Liver (tissue), 9 donors: ENCODE results near the gene ARVCF. TPM values are rescaled to one million over a fixed set of nuclear protein-coding genes. Genes with fewer than 3 reads are reported as not detected.
A peak's percentile ranks its signal among the peaks of the same experiment; 100 is the strongest.

Source experiments
- DNase-seq: peaks from one replicate; pipeline ENCODE4 v3.0.0-alpha.2; 2017; ENCODE audit warnings: low spot score
- H3K27ac ChIP-seq, 2 donors: one replicate each; pipeline ENCODE4 v1.7.0; 2013; ENCODE audit warnings: inconsistent platforms in 2 of 2, low read length in 2 of 2, control low read depth in 1 of 2, low read depth in 1 of 2, mild to moderate bottlenecking in 1 of 2
- H3K27me3 ChIP-seq, 4 donors: one replicate each; pipeline versions ENCODE4 v1.6.1 to v1.7.0; 2013; ENCODE audit warnings: low read length in 3 of 4, inconsistent platforms in 1 of 4, mild to moderate bottlenecking in 1 of 4, moderate library complexity in 1 of 4; ENCODE audit not compliant: control insufficient read depth in 4 of 4, insufficient read depth in 4 of 4
- H3K36me3 ChIP-seq, 4 donors: one replicate each; pipeline versions ENCODE4 v1.6.1 to v1.7.0; 2013; ENCODE audit warnings: low read length in 3 of 4, mild to moderate bottlenecking in 3 of 4, low read depth in 1 of 4, moderate library complexity in 1 of 4; ENCODE audit not compliant: control insufficient read depth in 4 of 4, insufficient read depth in 3 of 4
- H3K4me1 ChIP-seq, 4 donors: one replicate each; pipeline versions ENCODE4 v1.6.1 to v1.7.0; 2013; ENCODE audit warnings: low read length in 3 of 4, mild to moderate bottlenecking in 3 of 4, moderate library complexity in 1 of 4; ENCODE audit not compliant: control insufficient read depth in 4 of 4, insufficient read depth in 4 of 4
- H3K4me3 ChIP-seq, 3 donors: one replicate each; pipeline versions ENCODE4 v1.6.1 to v1.7.0; 2013; ENCODE audit warnings: low read length in 3 of 3, control low read depth in 1 of 3, low read depth in 1 of 3, mild to moderate bottlenecking in 1 of 3
- H3K9ac ChIP-seq, 2 donors: one replicate each; pipeline ENCODE4 v1.7.0; 2013; ENCODE audit warnings: low read length in 2 of 2, mild to moderate bottlenecking in 2 of 2, moderate library complexity in 2 of 2, control low read depth in 1 of 2, low read depth in 1 of 2
- H3K9me3 ChIP-seq, 4 donors: one replicate each; pipeline versions ENCODE4 v1.6.1 to v1.7.0; 2013; ENCODE audit warnings: low read length in 3 of 4; ENCODE audit not compliant: control insufficient read depth in 4 of 4
- EGR1 ChIP-seq, 2 donors: IDR thresholded peaks; 2 replicates each; pipeline ENCODE4 v1.6.1; 2016 to 2018; ENCODE audit warnings: antibody characterized with exemption in 2 of 2, low read depth in 2 of 2
- FOXA1 ChIP-seq: IDR thresholded peaks from 2 replicates; pipeline ENCODE4 v1.6.1; 2016; ENCODE audit warnings: antibody characterized with exemption
- FOXA2 ChIP-seq: IDR thresholded peaks from 2 replicates; pipeline ENCODE4 v1.6.1; 2016; ENCODE audit warnings: antibody characterized with exemption
- GABPA ChIP-seq, 2 donors: IDR thresholded peaks in 1 of 2; conservative IDR thresholded peaks in 1 of 2; 2 replicates each; pipeline ENCODE4 v1.6.1; 2016; ENCODE audit warnings: antibody characterized with exemption in 2 of 2, mild to moderate bottlenecking in 1 of 2, moderate library complexity in 1 of 2
- HNF4A ChIP-seq, 2 donors: conservative IDR thresholded peaks; 2 replicates each; pipeline ENCODE4 v1.6.1; 2016; ENCODE audit warnings: antibody characterized with exemption in 2 of 2, mild to moderate bottlenecking in 2 of 2
- HNF4G ChIP-seq: IDR thresholded peaks from 2 replicates; pipeline ENCODE4 v1.6.1; 2016; ENCODE audit warnings: antibody characterized with exemption
- JUND ChIP-seq, 2 donors: IDR thresholded peaks; 2 replicates each; pipeline ENCODE4 v1.6.1; 2016; ENCODE audit warnings: antibody characterized with exemption in 2 of 2
- NR2F2 ChIP-seq: IDR thresholded peaks from 2 replicates; pipeline ENCODE4 v1.6.1; 2016; ENCODE audit warnings: antibody characterized with exemption
- RAD21 ChIP-seq, 2 donors: IDR thresholded peaks; 2 replicates each; pipeline ENCODE4 v1.6.1; 2016; ENCODE audit warnings: antibody characterized with exemption in 2 of 2, mild to moderate bottlenecking in 2 of 2
- RXRA ChIP-seq, 2 donors: IDR thresholded peaks; 2 replicates each; pipeline ENCODE4 v1.6.1; 2017 to 2018; ENCODE audit warnings: antibody characterized with exemption in 2 of 2, mild to moderate bottlenecking in 1 of 2
- SP1 ChIP-seq: IDR thresholded peaks from 2 replicates; pipeline ENCODE4 v1.6.1; 2018; ENCODE audit warnings: antibody characterized with exemption, mild to moderate bottlenecking
- YY1 ChIP-seq: IDR thresholded peaks from 2 replicates; pipeline ENCODE4 v1.6.1; 2016; ENCODE audit warnings: antibody characterized with exemption, mild to moderate bottlenecking
- WGBS: extraction: QIAGEN DNeasy Blood & Tissue Kit; methylation state at CpG from one replicate; pipeline ENCODE4 v1.1.7; 2013; 5-methylcytosine and 5-hydroxymethylcytosine counted together
- polyA plus RNA-seq, 2 donors: library from polyadenylated mRNA; stranded (reverse) in 1 of 2; unstranded in 1 of 2; fragments of 200-250 nt in 1 of 2; fragments of >200 nt in 1 of 2; fragmentation: Nextera tagmentation in 1 of 2; extraction: Ambion mirVana in 1 of 2; gene quantifications; one replicate each; pipeline versions ENCODE4 v1.2.1 to v1.2.3, GENCODE V29; 2013 to 2015
- total RNA-seq, 2 donors: library from RNA; depleted of rRNA; stranded (reverse); fragments of >200 nt; gene quantifications; one replicate each; pipeline ENCODE4 v1.2.3, GENCODE V29; 2014
- TF ChIP-seq, protein P1 (sequence below): IDR thresholded peaks from 2 replicates; pipeline ENCODE4 v1.6.1; 2016; ENCODE audit warnings: antibody characterized with exemption
- TF ChIP-seq, protein P2 (sequence below): fragments of 150-350 bp; IDR thresholded peaks from 2 replicates; pipeline ENCODE4 v1.5.1; 2017; ENCODE audit warnings: improper control_type of control experiment, low read depth, low read length; ENCODE audit not compliant: missing input control
- TF ChIP-seq, protein P3 (sequence below): IDR thresholded peaks from 2 replicates; pipeline ENCODE4 v1.6.1; 2016; ENCODE audit warnings: antibody characterized with exemption, mild to moderate bottlenecking
- TF ChIP-seq, protein P4 (sequence below): IDR thresholded peaks from 2 replicates; pipeline ENCODE4 v1.6.1; 2016; ENCODE audit warnings: antibody characterized with exemption
- TF ChIP-seq, protein P5 (sequence below): IDR thresholded peaks from 2 replicates; pipeline ENCODE4 v1.6.1; 2016; ENCODE audit warnings: antibody characterized with exemption
- donor health status: healthy.
- donor health status: healthy.
- donor health status: healthy.
- donor health status: healthy.
- donor health status: healthy.

The ARVCF gene
- total and polyA plus RNA-seq, 4 donors, result 3.8 to 48.8 (median 26.1) TPM

DNA sequence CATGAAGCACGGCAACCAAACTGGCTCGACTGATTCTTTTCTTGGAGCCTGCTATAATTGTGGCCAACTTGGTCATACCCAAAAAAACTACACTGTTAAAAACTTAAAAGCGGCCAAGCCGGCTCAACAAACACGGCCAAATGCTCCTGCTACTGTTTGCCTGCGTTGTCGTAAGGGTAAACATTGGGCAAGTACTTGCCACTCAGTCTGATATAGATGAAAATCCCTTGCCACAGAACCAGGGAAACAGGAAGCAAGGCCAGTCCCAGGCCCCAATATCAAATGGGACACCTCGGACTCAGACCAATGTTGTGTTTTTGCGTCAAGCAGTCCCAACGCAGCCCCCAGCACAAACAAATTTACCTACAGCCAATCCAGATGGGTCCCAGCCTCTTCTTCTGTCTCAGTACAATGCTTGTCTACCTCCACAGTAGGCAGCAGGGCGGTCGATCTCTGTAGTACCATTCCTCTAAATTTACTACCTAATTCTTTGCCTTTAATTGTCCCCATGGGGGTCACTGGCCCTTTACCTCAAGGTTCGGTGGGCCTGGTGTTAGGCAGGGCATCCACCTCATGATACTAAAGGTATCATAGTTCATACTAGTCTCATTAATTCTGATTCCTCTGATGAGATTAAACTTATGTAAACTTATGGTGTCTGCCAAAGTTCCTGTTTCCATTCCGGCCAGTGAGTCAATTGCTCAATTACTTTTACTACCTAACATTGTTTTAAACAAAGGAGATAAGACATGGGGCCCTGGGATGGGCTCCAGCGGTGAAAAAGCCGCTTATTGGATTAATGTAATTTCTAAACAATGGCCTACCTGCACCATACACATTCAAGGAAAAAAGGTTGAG is 78.8 kb downstream of the ARVCF start:
- no peaks in the 10 kb centered on the region for H3K36me3 ChIP-seq
- 41% methylated on average over 16 of the region's 16 CpGs for WGBS
- H3K9ac ChIP-seq, result peak overlapping the region in 1 of 2 donors; percentile 58
- peak overlapping the region; percentile 85 to 94 for H3K27ac ChIP-seq
- TF ChIP-seq, protein P1, sequence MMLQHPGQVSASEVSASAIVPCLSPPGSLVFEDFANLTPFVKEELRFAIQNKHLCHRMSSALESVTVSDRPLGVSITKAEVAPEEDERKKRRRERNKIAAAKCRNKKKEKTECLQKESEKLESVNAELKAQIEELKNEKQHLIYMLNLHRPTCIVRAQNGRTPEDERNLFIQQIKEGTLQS, result no peak
- TF ChIP-seq SP1 (peak; percentile 67), EGR1 (IDR thresholded peaks at IDR 0.05; ENCODE audit: low read depth in 2 of 2) (peak in 1 of 2 donors; percentile 63), HNF4A (conservative IDR thresholded peaks at IDR 0.05) (peak; percentile 62 to 66), HNF4G (peak; percentile 12), RXRA (IDR thresholded peaks at IDR 0.05) (peak; percentile 53 to 74), FOXA2 (peak; percentile 73), YY1 (peak; percentile 67), GABPA (IDR thresholded peaks at IDR 0.05 in 1 of 2, conservative IDR thresholded peaks at IDR 0.05 in 1 of 2) (peak in 1 of 2 donors; percentile 40), RAD21 (IDR thresholded peaks at IDR 0.05) (peak; percentile 9 to 41), FOXA1 (peak; percentile 47), JUND (IDR thresholded peaks at IDR 0.05) (peak; percentile 18 to 46), NR2F2 (no peak)
- TF ChIP-seq, protein P2, sequence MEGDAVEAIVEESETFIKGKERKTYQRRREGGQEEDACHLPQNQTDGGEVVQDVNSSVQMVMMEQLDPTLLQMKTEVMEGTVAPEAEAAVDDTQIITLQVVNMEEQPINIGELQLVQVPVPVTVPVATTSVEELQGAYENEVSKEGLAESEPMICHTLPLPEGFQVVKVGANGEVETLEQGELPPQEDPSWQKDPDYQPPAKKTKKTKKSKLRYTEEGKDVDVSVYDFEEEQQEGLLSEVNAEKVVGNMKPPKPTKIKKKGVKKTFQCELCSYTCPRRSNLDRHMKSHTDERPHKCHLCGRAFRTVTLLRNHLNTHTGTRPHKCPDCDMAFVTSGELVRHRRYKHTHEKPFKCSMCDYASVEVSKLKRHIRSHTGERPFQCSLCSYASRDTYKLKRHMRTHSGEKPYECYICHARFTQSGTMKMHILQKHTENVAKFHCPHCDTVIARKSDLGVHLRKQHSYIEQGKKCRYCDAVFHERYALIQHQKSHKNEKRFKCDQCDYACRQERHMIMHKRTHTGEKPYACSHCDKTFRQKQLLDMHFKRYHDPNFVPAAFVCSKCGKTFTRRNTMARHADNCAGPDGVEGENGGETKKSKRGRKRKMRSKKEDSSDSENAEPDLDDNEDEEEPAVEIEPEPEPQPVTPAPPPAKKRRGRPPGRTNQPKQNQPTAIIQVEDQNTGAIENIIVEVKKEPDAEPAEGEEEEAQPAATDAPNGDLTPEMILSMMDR, result no peak
- TF ChIP-seq, protein P3, sequence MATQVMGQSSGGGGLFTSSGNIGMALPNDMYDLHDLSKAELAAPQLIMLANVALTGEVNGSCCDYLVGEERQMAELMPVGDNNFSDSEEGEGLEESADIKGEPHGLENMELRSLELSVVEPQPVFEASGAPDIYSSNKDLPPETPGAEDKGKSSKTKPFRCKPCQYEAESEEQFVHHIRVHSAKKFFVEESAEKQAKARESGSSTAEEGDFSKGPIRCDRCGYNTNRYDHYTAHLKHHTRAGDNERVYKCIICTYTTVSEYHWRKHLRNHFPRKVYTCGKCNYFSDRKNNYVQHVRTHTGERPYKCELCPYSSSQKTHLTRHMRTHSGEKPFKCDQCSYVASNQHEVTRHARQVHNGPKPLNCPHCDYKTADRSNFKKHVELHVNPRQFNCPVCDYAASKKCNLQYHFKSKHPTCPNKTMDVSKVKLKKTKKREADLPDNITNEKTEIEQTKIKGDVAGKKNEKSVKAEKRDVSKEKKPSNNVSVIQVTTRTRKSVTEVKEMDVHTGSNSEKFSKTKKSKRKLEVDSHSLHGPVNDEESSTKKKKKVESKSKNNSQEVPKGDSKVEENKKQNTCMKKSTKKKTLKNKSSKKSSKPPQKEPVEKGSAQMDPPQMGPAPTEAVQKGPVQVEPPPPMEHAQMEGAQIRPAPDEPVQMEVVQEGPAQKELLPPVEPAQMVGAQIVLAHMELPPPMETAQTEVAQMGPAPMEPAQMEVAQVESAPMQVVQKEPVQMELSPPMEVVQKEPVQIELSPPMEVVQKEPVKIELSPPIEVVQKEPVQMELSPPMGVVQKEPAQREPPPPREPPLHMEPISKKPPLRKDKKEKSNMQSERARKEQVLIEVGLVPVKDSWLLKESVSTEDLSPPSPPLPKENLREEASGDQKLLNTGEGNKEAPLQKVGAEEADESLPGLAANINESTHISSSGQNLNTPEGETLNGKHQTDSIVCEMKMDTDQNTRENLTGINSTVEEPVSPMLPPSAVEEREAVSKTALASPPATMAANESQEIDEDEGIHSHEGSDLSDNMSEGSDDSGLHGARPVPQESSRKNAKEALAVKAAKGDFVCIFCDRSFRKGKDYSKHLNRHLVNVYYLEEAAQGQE, result no peak
- TF ChIP-seq, protein P4, sequence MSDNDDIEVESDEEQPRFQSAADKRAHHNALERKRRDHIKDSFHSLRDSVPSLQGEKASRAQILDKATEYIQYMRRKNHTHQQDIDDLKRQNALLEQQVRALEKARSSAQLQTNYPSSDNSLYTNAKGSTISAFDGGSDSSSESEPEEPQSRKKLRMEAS, result peak; percentile 37
- TF ChIP-seq, protein P5, sequence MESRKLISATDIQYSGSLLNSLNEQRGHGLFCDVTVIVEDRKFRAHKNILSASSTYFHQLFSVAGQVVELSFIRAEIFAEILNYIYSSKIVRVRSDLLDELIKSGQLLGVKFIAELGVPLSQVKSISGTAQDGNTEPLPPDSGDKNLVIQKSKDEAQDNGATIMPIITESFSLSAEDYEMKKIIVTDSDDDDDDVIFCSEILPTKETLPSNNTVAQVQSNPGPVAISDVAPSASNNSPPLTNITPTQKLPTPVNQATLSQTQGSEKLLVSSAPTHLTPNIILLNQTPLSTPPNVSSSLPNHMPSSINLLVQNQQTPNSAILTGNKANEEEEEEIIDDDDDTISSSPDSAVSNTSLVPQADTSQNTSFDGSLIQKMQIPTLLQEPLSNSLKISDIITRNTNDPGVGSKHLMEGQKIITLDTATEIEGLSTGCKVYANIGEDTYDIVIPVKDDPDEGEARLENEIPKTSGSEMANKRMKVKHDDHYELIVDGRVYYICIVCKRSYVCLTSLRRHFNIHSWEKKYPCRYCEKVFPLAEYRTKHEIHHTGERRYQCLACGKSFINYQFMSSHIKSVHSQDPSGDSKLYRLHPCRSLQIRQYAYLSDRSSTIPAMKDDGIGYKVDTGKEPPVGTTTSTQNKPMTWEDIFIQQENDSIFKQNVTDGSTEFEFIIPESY, result peak; percentile 32
- H3K27me3 ChIP-seq, result no peaks in the 10 kb centered on the region
- peaks cover 10 to 45% (median 27%) of the 10 kb centered on the region in 4 donors for H3K4me1 ChIP-seq
- H3K9me3 ChIP-seq, result no peaks in the 10 kb centered on the region
- H3K4me3 ChIP-seq, result no peak overlapping the region
- DNase-seq, result no peak
